GM10266 (cell line): ENCODE results near the gene MLXIP.

ENCODE experiments used
- DNase-seq: peaks from one replicate; pipeline ENCODE4 v3.0.0; 2012; ENCODE audit errors: extremely low spot score
- CTCF ChIP-seq: IDR thresholded peaks from 2 replicates; pipeline ENCODE4 v1.5.1; 2012; ENCODE audit warnings: mild to moderate bottlenecking, low read depth; ENCODE audit not compliant: control insufficient read depth, insufficient read depth; ENCODE audit errors: missing control alignments

The MLXIP gene

GRCh38 chr12:122081083-122081696, 2.6 kb downstream of the MLXIP start:
- no peak for TF ChIP-seq CTCF
- no peak for DNase-seq

GRCh38 chr12:122081697-122082221, 3.2 kb downstream of the MLXIP start:
- TF ChIP-seq CTCF: peak; percentile 41
- DNase-seq: peak; percentile 72

GRCh38 chr12:122082621-122083356, 4.2 kb downstream of the MLXIP start:
- no peak for TF ChIP-seq CTCF
- DNase-seq: peak; percentile 5

- TF ChIP-seq CTCF: no peak
- DNase-seq: no peak
These were observed 6.4 kb downstream of the MLXIP start for GRCh38 chr12:122084857-122085405.

- no peak for TF ChIP-seq CTCF
- no peak for DNase-seq
These were observed 7.0 kb downstream of the MLXIP start for GRCh38 chr12:122085591-122085990.

- no peak for TF ChIP-seq CTCF
- no peak for DNase-seq
These were observed 7.6 kb downstream of the MLXIP start for GRCh38 chr12:122086116-122086515.
